ES-I3 (cell line): ENCODE measurements around the gene ZSWIM3.
"Not testable (repeated sequence)": the region's sequence is repeated elsewhere in the genome, so short reads cannot be mapped to it uniquely, and the experiment has no call there.

Experiments
- H3K36me3 ChIP-seq: 2 replicates; pipeline ENCODE4 v1.6.1; 2013; ENCODE audit warnings: mild to moderate bottlenecking, low read length, control low read depth, moderate library complexity; ENCODE audit not compliant: insufficient read depth
- H3K4me1 ChIP-seq: 2 replicates; pipeline ENCODE4 v1.6.1; 2013; ENCODE audit warnings: mild to moderate bottlenecking, control low read depth, low read length; ENCODE audit not compliant: insufficient read depth
- H3K9ac ChIP-seq: 2 replicates; pipeline ENCODE4 v1.6.1; 2013; ENCODE audit warnings: low read depth, mild to moderate bottlenecking, low read length, moderate library complexity
- H3K9me3 ChIP-seq: 2 replicates; pipeline ENCODE4 v1.6.1; 2013; ENCODE audit warnings: mild to moderate bottlenecking, low read length, moderate library complexity; ENCODE audit not compliant: control insufficient read depth, insufficient read depth

Gene ZSWIM3

DNA sequence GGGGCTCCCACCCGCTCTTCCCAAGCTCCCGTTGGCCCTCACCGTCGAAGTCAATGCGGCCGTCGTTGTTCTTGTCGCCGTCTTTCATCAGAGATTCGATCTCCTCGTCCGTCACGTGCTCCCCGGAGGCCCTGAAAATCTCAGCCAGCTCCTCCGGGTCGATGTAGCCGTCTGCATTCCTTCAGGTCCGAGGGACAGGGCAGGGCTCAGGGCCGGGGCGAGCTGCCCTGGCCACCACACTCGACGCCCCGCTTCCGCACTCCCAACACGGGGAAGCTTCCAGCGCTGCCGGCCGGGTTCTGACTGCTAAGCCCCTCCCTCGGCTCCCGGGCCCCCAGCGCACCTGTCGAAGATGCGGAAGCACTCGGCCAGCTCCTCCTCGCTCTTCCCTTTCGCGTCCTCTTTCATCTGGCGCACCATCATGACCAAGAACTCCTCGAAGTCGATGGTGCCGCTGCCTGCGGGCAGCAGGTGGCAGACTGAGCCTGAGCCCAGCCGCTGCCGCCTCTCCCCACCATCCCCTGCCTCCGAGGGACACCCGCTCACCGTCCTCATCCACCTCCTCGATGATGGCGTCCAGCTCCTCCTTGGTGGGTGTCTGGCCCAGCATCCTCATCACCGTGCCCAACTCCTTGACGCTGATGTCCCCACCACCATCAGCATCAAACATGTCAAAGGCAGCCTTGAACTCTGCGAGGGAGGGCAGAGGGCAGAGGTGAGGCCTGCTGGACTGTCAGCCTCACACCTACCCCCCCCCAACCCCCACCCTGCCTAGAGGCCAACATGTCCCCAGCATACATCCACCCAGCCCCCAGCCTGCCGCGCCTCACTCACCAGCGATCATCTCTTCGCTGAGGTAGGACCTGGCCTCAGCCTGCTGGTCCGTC lies 33.2 kb upstream of the ZSWIM3 start:
- Histone ChIP-seq H3K9me3 (no peaks in the 10 kb centered on the region), H3K4me1 (peaks cover 11% of the 10 kb centered on the region; the same call in 1 of the 2 replicates), H3K36me3 (no peaks in the 10 kb centered on the region), H3K9ac (peak overlapping the region; percentile 32)

- H3K9ac ChIP-seq: no peak overlapping the region
- H3K36me3 ChIP-seq: no peaks in the 10 kb centered on the region
- H3K4me1 ChIP-seq: 0 out of 2 replicates have a peak, but pooled peaks cover 8% of the 10 kb centered on the region
- H3K9me3 ChIP-seq: no peaks in the 10 kb centered on the region
Observed at GRCh38 chr20:45826381-45827019, 30.9 kb upstream of the ZSWIM3 start.

- Histone ChIP-seq H3K4me1 (0 out of 2 replicates have a peak, but pooled peaks cover 5% of the 10 kb centered on the region), H3K36me3 (no peaks in the 10 kb centered on the region), H3K9me3 (no peaks in the 10 kb centered on the region), H3K9ac (no peak within 1 kb of the TSS)
Observed at GRCh38 chr20:45827030-45827652, 30.3 kb upstream of the ZSWIM3 start, which contains the start of gene TNNC2. TSS of gene TNNC2 (minus strand) at chr20:45827312. CDS start at chr20:45827248, 64 bp downstream.

DNA sequence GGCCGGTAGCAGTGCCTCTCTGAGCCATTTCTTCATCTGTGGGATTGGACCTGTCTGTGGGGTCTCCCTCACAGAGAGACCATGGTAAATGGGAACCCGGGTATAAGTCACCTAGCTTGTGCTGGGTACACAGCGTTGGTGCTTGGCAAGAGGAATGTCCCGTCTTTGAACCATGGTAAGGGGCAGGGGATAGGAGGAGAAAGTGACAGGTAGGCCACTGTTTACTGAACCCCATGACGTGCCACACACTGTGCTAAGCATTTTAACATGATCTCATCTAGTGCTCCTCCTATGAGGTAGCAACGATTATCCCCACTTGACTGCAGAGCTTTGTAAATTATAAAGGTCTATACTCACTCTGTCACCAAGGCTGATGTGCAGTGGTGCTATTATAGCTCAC lies 29.7 kb upstream of the ZSWIM3 start:
- no peaks in the 10 kb centered on the region for H3K4me1 ChIP-seq
- no peaks in the 10 kb centered on the region for H3K36me3 ChIP-seq
- H3K9me3 ChIP-seq: no peaks in the 10 kb centered on the region
- H3K9ac ChIP-seq: no peak overlapping the region

- no peaks in the 10 kb centered on the region for H3K36me3 ChIP-seq
Observed at GRCh38 chr20:45828589-45828988, 28.8 kb upstream of the ZSWIM3 start.

DNA sequence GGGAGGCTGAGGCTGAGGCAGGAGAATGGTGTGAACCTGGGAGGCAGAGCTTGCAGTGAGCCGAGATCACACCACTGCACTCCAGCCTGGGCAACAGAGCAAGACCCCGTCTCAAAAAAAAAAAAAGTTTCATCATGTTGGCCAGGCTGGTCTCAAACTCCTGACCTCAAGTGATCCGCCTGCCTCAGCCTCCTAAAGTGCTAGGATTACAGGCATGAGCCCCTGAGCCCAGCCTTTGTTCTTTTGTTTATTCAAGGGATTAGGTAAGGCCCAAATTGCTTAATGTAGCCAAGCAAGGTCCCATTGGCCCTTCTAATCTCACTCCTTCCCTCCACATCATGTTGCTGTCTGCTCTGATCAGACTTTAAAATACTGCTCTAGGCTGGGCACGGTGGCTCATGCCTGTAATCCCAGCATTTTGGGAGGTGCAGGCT lies 27.7 kb upstream of the ZSWIM3 start:
- not testable (repeated sequence) for H3K36me3 ChIP-seq, H3K4me1 ChIP-seq, H3K9me3 ChIP-seq, H3K9ac ChIP-seq

More at GRCh38 chr20:45828589-45828988, 28.8 kb upstream of the ZSWIM3 start:
- Histone ChIP-seq H3K4me1 (peaks cover 3% of the 10 kb centered on the region; the same call in 1 of the 2 replicates), H3K9me3 (no peaks in the 10 kb centered on the region), H3K9ac (no peak overlapping the region)

DNA sequence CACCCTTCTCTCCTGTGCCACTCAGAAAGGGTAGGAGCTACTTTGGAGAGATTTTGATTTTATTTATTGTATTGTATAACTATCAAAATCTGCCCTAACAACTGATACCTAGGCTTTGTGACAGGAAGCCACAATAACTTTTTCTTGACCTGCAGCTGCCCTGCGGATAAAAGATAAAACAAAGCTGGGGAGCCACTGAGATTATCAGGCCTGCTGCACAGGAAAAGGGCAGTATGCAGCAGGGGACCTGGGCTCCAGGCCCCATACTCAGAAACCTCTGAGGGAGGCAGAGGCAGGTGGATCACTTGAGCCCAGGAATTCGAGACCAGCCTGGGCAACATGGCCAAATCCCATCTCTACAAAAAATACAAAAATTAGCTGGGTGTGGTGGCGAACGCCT lies 24.8 kb upstream of the ZSWIM3 start:
- Histone ChIP-seq H3K4me1 (peaks cover 15% of the 10 kb centered on the region), H3K36me3 (peaks cover 4% of the 10 kb centered on the region; the same call in 1 of the 2 replicates), H3K9ac (no peak overlapping the region), H3K9me3 (no peaks in the 10 kb centered on the region)

GRCh38 chr20:45833030-45833882 lies 24.2 kb upstream of the ZSWIM3 start, which contains the start of gene SNX21:
TSS of gene SNX21 (plus strand) at chr20:45833799. CDS start at chr20:45833920, 121 bp downstream.
- peaks cover 15% of the 10 kb centered on the region for H3K4me1 ChIP-seq
- peaks cover 4% of the 10 kb centered on the region; the same call in 1 of the 2 replicates for H3K36me3 ChIP-seq
- no peaks in the 10 kb centered on the region for H3K9me3 ChIP-seq
- peak within 1 kb of the TSS; percentile 98 for H3K9ac ChIP-seq

- Histone ChIP-seq H3K36me3 (peaks cover 4% of the 10 kb centered on the region; the same call in 1 of the 2 replicates), H3K4me1 (peaks cover 15% of the 10 kb centered on the region), H3K9ac (peak overlapping the region; percentile 98), H3K9me3 (no peaks in the 10 kb centered on the region)
Observed at GRCh38 chr20:45833883-45834796, 23.3 kb upstream of the ZSWIM3 start.

DNA sequence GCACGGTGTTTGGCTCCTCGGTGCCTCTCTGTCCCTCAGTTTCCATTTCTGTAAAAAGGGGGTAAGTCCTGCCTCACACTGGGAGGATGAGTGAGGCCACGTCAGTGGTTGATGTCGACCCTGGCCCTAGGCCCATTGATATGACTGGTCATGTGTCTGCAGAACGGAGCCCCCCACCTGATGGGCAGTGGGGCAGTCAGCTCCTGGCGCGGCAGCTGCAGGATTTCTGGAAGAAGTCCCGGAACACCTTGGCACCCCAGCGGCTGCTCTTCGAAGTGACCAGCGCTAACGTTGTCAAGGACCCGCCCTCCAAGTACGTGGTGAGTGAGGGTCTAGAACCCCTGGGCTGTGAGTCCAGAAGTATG lies 22.6 kb upstream of the ZSWIM3 start:
- peaks cover 15% of the 10 kb centered on the region for H3K4me1 ChIP-seq
- H3K9me3 ChIP-seq: no peaks in the 10 kb centered on the region
- peak overlapping the region; percentile 98; the same call in 1 of the 2 replicates for H3K9ac ChIP-seq
- peaks cover 4% of the 10 kb centered on the region; the same call in 1 of the 2 replicates for H3K36me3 ChIP-seq

- peaks cover 4% of the 10 kb centered on the region; the same call in 1 of the 2 replicates for H3K36me3 ChIP-seq
- H3K4me1 ChIP-seq: peaks cover 15% of the 10 kb centered on the region
- no peak overlapping the region for H3K9ac ChIP-seq
- no peaks in the 10 kb centered on the region for H3K9me3 ChIP-seq
Observed at GRCh38 chr20:45835329-45835765, 22.1 kb upstream of the ZSWIM3 start.

DNA sequence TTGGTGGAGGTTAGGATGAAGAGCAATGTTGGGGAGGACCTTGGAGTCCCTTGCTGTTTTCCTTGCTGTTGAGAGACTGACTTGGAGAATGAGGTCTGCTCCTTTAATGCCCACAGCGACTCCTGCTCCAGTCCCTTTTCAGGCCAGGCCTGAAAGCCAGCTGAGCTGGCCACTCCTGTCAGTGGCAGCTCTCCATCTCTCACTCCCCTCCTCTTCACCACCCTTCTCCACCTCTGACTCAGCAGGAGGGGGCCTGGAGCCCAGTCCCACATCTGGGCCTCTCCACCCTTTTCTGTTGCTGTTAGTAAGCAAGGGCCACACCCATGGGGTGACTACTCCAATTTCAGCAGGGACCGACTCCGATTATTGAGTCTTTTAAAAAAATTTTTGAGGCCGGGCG lies 21.6 kb upstream of the ZSWIM3 start:
- no peaks in the 10 kb centered on the region for H3K9me3 ChIP-seq
- peaks cover 15% of the 10 kb centered on the region for H3K4me1 ChIP-seq
- no peak overlapping the region for H3K9ac ChIP-seq
- H3K36me3 ChIP-seq: peaks cover 6% of the 10 kb centered on the region; the same call in 1 of the 2 replicates

GRCh38 chr20:45836841-45837240 lies 20.6 kb upstream of the ZSWIM3 start:
- Histone ChIP-seq H3K4me1 (peaks cover 15% of the 10 kb centered on the region), H3K9ac (no peak overlapping the region)

More at GRCh38 chr20:45836841-45837240, 20.6 kb upstream of the ZSWIM3 start:
- peaks cover 8% of the 10 kb centered on the region for H3K36me3 ChIP-seq
- H3K9me3 ChIP-seq: no peaks in the 10 kb centered on the region
